Activated CD4-positive, alpha-beta T cell treated with anti-CD3 and anti-CD28 coated beads, Interleukin-2, Interleukin-4, amounts not matched to agents 100 ng/mL and 50 ng/mL, durations not matched to agents 16 hours and 8 hours (primary cell): Measurements from ENCODE around the gene MED26.
A peak's percentile ranks its signal among the peaks of the same experiment; 100 is the strongest.

Experiments used
- DNase-seq: peaks from one replicate; pipeline ENCODE4 v3.0.0-alpha.2; 2020; ENCODE audit warnings: low spot score

MED26 gene

DNA sequence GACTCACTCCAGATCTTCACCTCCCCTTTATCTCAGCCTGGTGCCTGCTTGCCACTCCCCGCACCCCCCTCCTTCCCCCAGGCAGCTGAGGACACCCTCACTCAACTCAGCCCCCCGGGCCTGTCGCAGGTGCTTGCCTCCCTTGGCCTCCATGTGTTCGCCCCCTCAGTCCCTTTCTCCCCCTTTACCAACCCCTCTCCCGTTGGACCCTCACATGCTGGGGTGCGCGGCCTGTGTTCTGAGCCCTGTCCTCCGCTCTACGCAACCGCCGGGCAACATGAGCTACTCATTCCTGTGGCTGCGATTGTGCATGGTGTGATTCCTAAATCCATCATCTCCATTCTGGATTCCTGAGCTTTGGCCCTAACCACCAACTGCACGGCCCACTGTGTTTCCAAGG lies 90.9 kb downstream of the MED26 start:
- DNase-seq = no peak

DNA sequence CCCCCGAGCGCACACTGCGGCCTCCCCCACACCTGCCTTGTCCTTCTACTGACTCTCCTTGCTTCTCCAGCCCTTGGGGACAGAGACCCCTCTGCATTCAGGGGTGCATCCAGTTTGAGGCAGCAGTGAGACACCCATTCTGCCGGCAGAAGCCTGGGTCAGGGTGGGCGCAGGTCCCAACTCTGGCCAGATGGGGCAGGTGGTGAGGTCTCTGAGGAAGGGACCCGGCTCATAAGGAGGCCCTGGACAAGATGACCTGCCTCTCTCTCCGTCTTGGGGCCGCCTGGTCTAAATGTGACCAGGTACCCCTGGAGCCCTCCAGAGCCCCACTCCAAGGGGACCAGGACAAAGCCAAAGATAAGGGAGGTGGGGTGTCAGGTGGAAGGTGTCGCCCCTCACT lies 91.9 kb downstream of the MED26 start:
- no peak for DNase-seq

DNA sequence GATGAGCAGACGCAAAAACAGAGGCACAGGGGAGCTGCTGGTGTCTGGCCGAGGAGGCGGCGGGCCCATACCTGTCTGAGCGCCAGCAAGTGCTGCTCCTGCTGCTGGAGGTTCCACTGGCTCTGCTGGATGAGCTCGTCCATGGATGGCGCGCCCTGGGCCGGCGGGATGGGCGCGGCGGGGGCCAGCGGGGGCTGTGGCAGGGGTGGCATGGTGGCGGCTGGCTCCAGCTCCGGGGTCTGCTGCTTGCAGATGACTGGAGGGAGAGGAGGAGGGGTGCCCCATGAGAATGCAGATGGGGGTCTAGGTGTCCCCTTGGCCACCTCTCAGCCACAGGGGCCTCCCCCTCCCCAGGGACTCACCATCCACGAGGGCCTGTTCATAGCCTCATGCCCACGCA lies 92.6 kb downstream of the MED26 start:
- DNase-seq = no peak

DNA sequence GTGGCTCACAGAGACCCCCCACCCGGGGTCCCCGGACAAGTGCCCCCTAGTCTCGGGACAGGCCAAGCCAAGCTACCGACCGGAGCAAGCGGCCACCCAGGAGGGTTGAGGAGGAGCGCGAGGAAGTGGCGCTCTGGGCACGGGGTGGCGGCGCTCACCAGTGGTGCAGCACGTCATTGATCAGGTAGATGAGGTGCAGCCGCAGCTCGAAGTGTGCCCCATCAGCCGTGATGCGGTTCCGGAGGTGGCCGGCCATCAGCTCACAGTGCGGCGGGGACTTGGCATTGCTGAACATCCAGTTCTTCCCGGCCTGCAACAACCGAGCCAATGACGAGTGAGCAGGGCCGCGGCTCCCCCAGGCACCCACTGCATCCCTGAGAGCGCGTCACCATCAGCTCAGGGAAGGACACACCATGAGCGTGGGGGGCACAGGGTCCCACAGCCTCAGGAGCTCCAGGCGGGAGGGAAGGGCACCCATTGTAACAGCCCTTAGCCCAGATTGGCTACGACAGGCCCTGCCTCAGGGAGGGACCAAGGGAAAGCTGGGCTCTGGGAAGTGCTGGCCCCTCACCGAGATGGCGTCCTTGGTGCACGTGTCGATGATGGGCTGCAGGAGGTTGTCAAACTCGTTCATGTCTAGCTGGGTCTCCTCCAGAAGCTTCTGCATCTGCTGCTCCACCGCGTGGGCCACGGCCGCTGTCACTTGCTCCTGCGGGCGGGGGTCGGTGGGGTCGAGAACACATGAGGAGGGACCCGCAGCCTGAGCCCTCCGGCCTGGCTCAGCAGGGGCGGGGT lies 95.4 kb downstream of the MED26 start:
- DNase-seq = no peak

DNA sequence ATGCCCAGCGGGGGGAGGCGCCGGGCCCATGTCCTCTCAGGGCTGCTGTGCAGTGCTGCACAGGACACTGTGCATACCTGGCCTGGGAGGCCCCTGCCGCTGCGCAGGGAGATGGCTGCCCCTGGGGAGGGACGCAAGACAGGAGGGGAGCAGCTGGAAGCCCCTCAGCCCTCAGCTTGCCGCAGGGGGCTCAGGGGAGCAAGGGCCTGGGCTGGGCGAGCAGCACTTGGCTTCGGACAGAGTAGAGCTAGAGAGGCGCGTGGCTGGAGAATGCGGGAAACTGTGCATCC lies 96.7 kb downstream of the MED26 start:
- DNase-seq = no peak

DNA sequence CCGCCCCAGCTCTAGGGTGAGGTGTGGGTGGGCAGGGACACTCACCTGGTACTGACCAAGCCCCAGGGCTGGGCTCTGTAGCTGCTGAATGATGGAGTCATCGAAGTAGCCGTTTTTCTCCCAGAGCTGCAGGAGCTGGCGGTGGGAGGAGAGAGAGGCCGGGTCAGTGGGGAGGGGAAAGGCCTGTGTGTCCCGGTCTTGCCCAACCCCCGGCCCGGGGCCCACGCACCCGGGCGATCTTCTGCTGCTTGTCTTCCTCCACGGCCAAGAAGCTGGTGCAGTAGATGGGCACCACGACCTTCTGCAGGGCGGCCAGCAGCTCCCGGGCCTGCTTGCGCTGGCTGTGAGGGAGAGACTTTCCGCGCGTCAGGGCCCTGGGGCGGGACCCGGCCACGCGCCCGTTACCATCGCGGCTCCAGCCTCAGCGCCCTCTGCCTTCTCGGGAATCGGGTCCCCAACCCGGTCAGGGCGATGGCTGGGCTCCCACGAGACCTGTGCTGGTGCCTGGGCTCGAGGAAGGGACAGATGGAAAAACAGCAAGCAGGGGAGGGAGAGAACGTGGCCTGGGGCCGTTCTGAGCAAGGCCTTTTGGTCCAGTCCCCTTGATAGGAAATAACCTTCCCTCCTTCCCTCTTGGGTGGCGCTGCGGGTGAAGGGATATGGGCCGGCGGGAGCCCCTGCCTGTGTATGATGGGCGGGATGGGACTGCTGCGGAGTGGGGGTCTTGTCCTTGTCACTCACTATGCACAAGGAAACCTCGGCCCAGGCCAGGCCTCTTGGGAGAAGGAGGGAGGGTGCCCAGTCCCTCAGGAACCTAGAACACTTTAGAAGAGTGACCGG lies 97.2 kb downstream of the MED26 start:
- DNase-seq = no peak

DNA sequence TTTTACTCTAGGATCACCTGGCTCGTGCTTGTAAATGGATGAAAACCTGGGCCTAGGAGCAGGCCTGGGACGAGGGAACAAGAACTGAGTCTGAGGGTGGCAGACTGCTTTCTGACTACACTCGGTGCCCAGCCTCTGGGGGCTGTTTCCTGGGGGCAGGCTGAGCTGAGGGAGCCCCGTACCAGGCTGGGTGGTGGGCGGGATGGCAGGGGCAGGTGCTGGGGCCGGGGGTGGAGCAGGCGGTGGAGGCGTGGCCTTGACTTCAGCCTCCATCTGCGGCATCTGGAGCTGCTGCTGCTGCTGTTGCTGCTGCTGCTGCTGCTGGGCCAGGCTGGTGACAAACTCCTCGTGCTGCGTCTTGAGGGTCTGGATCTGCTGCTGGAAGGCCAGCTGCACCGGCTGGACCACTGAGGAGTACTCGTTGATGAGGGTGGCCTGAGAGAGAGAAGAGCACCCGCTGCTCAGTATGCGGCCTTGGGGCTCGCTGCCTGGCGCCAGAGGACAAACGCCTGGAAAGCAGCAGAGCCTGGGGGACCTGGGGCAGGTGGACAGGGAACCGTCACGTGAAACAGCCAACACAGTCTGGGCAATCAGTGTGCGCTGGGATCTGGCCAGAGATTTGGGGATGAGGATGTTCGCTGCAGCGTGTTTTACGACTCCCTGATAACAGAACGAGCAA lies 98.4 kb downstream of the MED26 start:
- DNase-seq = no peak

DNA sequence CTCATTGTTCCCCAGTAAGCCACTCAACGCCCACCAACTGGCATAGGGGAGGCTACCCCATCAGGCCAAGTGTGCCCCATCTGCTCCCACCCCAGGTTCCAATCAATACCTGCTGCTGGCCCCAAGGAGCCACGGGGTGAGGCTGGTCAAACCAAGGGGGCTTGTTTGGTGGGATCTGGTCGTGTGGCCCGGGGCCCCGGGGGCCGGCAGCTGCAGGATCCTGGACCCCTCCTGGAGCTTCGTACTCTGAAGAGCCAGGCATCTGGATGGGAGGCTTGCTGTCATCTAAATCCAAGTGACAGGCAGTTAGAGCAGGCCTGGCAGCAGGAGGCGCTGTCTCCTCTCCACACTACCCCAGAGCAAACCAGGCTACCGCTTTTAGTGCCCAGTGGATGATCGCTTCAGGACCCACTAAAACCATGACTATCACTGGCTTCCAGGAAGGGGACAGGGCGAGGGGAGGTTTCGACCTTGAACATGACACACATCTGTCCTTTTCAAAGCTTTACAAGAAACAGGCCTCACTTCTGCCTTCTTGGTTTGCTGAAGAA lies 100.0 kb downstream of the MED26 start:
- peak; percentile 28 for DNase-seq

DNA sequence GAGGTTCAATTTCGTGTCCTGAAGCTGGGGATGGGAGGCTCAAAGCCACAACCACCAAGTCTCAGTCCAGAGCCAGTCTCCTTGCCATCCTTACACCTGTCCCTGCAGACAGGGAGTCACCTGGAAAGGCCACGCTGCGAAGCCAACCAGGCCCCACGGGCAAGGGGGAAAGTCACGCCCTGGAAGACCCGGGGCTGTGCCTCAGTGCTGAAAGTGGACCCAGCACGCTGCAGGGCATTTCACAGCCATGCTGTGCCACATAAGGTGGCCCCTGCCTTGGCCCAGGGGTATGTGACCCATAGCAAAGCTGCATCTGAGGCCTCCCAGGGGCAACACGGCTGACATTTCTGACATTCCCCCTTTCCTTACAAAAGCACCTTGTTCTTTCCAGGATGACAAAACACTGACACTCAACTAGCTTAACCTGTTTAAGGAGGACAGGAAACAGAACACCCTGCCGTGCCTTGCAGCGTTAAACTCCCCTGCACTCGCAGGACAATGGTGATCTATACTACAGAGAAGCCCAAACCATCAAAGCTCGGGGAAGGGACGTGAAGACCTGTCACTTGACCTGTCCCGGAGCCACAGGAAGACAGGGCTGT lies 100.6 kb downstream of the MED26 start:
- no peak for DNase-seq

DNA sequence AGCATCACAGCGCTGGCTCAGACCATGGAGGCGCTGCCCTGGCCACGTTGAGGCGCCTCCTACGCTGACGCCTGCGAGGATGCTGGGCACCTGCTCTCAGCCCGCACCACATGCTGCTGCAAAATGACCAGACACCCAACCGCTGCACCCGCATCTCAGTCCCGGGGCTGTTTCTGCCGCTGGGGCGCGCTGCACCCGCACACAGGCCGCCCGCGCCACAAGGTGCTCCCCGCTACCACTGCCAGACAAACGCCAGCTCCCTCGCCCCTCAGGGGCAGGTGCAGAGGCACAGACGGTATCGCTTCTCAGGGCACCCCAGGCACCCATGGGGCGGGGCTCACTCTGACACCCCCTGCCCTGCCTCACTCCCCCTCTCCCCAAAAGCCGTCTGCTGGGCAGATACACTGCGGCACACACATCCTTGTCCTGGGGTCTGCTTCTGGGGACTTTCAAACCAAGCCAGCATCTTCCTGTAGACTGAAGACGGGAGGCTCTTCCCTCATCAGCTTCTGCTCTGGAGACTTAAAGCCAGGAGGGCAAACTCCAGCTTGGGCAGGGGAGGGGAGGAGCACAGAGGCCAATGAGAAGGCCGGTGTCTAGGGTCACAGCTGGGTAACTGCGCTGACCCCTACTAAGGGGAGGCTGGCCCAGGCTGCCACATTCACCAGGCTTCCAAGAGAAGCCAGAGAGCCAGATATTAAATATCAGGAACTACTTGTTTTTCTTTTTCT lies 102.1 kb downstream of the MED26 start:
- no peak for DNase-seq

DNA sequence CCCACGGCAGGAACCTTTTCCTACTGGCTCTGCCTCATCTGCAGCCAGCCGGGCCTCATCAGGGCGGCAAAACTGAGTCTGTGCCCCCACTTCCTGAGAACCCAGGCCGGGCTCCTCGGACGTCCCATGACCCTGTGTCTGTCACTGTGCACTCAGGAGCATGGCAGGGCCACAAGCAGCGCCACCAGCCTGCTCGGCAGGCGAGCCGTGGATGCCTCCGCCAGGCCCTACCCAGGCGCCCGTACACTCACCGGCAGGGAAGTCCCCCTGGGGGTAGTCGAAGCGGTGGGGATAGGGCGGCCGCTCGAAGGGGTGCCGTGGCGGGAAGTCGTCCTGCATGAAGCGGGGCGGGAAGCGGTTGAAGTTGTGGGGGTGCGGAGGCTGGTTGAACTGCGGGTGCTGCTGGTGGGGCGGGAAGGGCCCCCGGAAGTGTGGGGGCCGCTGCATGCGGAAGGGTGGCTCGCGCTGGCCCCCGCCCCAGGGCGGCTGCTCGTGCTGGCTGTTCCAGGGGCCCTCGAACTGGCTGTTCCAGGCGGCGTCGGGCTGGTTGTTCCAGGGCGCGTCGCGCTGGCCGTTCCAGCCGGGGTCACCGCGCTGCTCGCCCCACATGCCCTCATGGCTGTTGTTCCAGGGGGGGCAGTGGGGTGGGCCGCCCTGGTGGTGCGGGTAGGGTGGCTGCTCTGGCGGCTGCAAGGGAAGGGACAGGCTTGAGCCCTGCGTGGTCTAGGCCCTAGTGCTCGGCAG lies 102.8 kb downstream of the MED26 start:
- no peak for DNase-seq
